ENCODE measurements around the gene SRPK1.

GRCh38 chr6:35967076-35967774, 46.3 kb upstream of the SRPK1 start:
- no peak for TF ChIP-seq CTCF (IDR thresholded peaks at IDR 0.05)
- TF ChIP-seq POLR2A (IDR thresholded peaks at IDR 0.05): no peak
- no peak for TF ChIP-seq EP300 (IDR thresholded peaks at IDR 0.05)
- TF ChIP-seq POLR2AphosphoS5 (IDR thresholded peaks at IDR 0.05): no peak

Data from stomach (tissue), 4 donors.